ENCODE data around the gene FAM151A. TPM values are rescaled to one million over a fixed set of nuclear protein-coding genes. Genes with fewer than 3 reads are reported as not detected.

Gene FAM151A
- total RNA-seq, result not detected in 2 replicates

GRCh38 chr1:54623216-54624007 is at the start of gene FAM151A:
TSS of gene FAM151A (minus strand) at chr1:54623525. CDS start at chr1:54623395, 130 bp downstream.

GRCh38 chr1:54640863-54641836 is 17.8 kb upstream of the FAM151A start, which contains the start of gene MROH7:
TSS of gene MROH7 (plus strand) at chr1:54641786. CDS start at chr1:54652927, 11,141 bp downstream.

Other genes starting within 250 kb of the FAM151A start
- 2.4 and 2.6 TPM in 2 replicates for gene SSBP3, start 217.1 kb downstream of the FAM151A start, total RNA-seq
- 3.4 and 4.9 TPM in 2 replicates for gene ACOT11, start 75.3 kb downstream of the FAM151A start, total RNA-seq
- 0.24 TPM in 1 of 2 replicates, not detected in the other for gene MROH7, start 18.3 kb upstream of the FAM151A start, total RNA-seq
- 26.4 and 27.2 TPM in 2 replicates for gene TTC4, start 92.3 kb upstream of the FAM151A start, total RNA-seq
- 6.3 and 7.9 TPM in 2 replicates for gene PARS2, start 141.0 kb upstream of the FAM151A start, total RNA-seq
- gene TTC22, start 177.8 kb upstream of the FAM151A start, total RNA-seq, result 10.6 and 16.8 TPM in 2 replicates

All from tracheal epithelial cell (primary cell).